PFSK-1 (cell line): ENCODE data around the gene RELL1.

Source experiments
- POLR2AphosphoS5 ChIP-seq: IDR thresholded peaks from 2 replicates; pipeline ENCODE4 v1.6.1; 2012; ENCODE audit warnings: low read depth, mild to moderate bottlenecking, control low read depth, low read length, moderate library complexity
- SIN3A ChIP-seq: IDR thresholded peaks from 2 replicates; pipeline ENCODE4 v1.6.1; 2012; ENCODE audit warnings: mild to moderate bottlenecking, low read length, moderate library complexity, borderline replicate concordance; ENCODE audit not compliant: insufficient read depth
- TAF1 ChIP-seq: IDR thresholded peaks from 2 replicates; pipeline ENCODE4 v1.6.1; 2012; ENCODE audit warnings: low read length, control low read depth, borderline replicate concordance; ENCODE audit not compliant: insufficient read depth
- TF ChIP-seq, protein P1 (sequence below), 2 experiments: IDR thresholded peaks; 2 replicates each; pipeline versions ENCODE4 v1.6.1 to v1.8.0; 2011 to 2012; ENCODE audit warnings: low read depth in 2 of 2, low read length in 2 of 2, control low read depth in 1 of 2, inconsistent platforms in 1 of 2, mild to moderate bottlenecking in 1 of 2, moderate library complexity in 1 of 2; ENCODE audit not compliant: insufficient read depth in 1 of 2

DNA sequence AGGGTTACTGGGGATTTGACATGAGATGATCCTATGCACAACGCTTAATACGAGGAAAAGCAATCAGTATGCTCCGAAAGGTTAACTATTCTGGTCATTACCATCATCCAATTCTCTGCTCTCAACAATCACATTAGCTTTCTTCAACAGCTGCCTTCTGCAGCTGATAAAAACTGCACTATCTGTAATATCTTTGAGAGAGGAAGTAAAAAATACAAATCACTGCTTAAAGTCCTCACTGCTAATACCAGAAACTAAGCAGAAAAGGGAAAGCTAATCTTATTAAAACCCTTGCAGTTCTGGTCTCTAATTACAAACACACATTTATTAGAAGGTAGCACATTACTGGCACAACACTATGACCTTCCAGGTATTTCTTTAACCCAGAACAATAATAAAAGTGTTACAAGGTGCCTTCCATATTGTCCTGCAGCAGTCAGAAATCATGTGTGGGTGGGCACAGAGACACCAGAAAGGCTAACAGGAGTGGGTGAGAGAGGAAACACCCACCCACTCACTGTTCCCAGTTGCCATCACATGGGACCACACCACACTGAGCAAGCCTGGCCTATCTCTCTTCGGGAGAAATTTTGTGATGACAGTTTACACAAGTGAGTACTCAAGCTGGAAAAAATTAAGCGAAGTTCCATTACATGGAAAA, 71.0 kb downstream of the RELL1 start:
- TF ChIP-seq POLR2AphosphoS5 = no peak
- no peak for TF ChIP-seq TAF1
- TF ChIP-seq, protein P1, sequence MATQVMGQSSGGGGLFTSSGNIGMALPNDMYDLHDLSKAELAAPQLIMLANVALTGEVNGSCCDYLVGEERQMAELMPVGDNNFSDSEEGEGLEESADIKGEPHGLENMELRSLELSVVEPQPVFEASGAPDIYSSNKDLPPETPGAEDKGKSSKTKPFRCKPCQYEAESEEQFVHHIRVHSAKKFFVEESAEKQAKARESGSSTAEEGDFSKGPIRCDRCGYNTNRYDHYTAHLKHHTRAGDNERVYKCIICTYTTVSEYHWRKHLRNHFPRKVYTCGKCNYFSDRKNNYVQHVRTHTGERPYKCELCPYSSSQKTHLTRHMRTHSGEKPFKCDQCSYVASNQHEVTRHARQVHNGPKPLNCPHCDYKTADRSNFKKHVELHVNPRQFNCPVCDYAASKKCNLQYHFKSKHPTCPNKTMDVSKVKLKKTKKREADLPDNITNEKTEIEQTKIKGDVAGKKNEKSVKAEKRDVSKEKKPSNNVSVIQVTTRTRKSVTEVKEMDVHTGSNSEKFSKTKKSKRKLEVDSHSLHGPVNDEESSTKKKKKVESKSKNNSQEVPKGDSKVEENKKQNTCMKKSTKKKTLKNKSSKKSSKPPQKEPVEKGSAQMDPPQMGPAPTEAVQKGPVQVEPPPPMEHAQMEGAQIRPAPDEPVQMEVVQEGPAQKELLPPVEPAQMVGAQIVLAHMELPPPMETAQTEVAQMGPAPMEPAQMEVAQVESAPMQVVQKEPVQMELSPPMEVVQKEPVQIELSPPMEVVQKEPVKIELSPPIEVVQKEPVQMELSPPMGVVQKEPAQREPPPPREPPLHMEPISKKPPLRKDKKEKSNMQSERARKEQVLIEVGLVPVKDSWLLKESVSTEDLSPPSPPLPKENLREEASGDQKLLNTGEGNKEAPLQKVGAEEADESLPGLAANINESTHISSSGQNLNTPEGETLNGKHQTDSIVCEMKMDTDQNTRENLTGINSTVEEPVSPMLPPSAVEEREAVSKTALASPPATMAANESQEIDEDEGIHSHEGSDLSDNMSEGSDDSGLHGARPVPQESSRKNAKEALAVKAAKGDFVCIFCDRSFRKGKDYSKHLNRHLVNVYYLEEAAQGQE (IDR thresholded peaks at IDR 0.05; ENCODE audit: insufficient read depth in 1 of 2, low read depth in 2 of 2, low read length in 2 of 2) = no peak
- no peak for TF ChIP-seq SIN3A
